ENCODE measurements around the gene ACTR1B. TPM values are rescaled to one million over a fixed set of nuclear protein-coding genes. Genes with fewer than 3 reads are reported as not detected.
"Not testable (repeated sequence)": the region's sequence is repeated elsewhere in the genome, so short reads cannot be mapped to it uniquely, and the experiment has no call there.

The ACTR1B gene
- total RNA-seq, 2 donors from 2014 or later, result 80.3 to 128 TPM

DNA sequence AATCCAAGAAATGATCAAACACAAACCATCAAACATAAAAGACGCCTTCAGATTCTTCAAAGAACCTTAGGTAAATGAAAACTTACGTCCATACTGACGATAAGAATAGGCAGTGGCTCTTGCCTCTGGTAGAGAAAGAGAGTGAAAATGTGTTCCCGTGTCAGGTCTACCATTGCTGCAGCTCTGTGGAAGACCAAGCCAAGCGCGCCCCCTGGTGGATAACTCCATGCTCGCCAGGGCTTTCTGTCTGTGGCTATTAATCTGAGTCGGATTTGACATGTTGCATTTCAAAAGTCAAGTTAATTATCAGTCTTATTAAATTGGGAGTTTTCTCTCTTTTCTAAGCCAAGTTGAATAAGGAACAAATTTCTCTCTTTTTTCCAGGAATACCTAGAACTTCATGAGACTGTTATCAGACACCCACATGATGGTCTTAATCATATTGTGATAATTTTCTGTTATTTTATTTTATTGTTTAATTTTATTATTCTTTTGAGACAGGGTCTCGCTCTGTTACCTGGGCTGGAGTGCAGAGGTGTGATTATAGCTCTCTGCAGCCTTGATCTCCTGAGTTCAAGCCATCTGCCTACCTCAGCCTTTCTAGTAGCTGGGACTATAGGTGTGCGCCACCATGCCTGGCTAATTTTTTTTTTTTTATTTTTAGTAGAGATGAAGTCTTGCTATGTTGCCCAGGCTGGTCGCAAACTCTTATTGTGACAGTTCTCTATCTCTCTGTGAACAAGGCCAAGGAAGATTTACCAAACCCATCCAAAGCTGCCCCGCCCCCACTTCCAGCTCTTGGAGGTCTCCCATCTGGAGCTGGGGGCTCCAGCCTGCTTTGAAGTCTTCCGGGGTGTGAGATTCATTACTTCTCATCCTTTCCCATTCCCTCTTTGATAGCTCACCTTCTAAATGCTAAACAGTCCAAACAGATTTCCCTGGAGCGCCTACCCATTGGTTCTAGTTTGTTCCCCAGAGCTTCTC is 33.7 kb upstream of the ACTR1B start:
- no peaks in the 10 kb centered on the region for H3K36me3 ChIP-seq
- H3K4me3 ChIP-seq, result peak overlapping the region; percentile 41
- H3K27ac ChIP-seq, result no peak overlapping the region
- no peaks in the 10 kb centered on the region for H3K27me3 ChIP-seq (replicated peaks; ENCODE audit: insufficient read depth)
- no peaks in the 10 kb centered on the region for H3K9me3 ChIP-seq
- H3K4me1 ChIP-seq (ENCODE audit: control insufficient read depth in 1 of 2, low read depth in 2 of 2), result no peaks in the 10 kb centered on the region
- TF ChIP-seq, protein P1, sequence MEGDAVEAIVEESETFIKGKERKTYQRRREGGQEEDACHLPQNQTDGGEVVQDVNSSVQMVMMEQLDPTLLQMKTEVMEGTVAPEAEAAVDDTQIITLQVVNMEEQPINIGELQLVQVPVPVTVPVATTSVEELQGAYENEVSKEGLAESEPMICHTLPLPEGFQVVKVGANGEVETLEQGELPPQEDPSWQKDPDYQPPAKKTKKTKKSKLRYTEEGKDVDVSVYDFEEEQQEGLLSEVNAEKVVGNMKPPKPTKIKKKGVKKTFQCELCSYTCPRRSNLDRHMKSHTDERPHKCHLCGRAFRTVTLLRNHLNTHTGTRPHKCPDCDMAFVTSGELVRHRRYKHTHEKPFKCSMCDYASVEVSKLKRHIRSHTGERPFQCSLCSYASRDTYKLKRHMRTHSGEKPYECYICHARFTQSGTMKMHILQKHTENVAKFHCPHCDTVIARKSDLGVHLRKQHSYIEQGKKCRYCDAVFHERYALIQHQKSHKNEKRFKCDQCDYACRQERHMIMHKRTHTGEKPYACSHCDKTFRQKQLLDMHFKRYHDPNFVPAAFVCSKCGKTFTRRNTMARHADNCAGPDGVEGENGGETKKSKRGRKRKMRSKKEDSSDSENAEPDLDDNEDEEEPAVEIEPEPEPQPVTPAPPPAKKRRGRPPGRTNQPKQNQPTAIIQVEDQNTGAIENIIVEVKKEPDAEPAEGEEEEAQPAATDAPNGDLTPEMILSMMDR (IDR thresholded peaks at IDR 0.05), result peak; percentile 94
- no peak for ATAC-seq (ENCODE audit: insufficient number of reproducible peaks, low FRiP score, low read depth)
- peak; percentile 61 for DNase-seq (ENCODE audit: low spot score)

DNA sequence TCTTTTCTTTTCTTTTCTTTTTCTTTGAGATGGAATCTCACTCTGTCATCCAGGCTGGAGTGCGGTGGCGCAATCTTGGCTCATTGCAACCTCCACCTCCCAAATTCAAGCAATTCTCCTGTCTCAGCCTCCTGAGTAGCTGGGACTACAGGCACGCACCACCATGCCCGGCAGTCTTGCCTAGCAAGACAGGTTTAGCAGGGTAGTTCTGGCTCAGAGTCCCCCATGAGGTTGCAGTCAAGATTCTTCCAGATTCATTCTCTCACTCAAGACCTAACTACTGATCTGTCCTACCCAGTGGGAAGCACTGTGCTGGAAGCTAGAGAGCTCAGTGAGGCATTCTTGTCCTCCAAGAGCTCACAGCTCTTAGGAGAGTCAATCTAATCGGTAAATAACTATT is 31.9 kb upstream of the ACTR1B start:
- no peak for ATAC-seq (ENCODE audit: insufficient number of reproducible peaks, low FRiP score, low read depth)
- no peaks in the 10 kb centered on the region for H3K4me1 ChIP-seq (ENCODE audit: control insufficient read depth in 1 of 2, low read depth in 2 of 2)
- H3K36me3 ChIP-seq, result no peaks in the 10 kb centered on the region
- no peak overlapping the region for H3K4me3 ChIP-seq
- H3K27ac ChIP-seq, result no peak overlapping the region
- H3K27me3 ChIP-seq (replicated peaks; ENCODE audit: insufficient read depth), result no peaks in the 10 kb centered on the region
- DNase-seq (ENCODE audit: low spot score), result no peak
- no peaks in the 10 kb centered on the region for H3K9me3 ChIP-seq
- TF ChIP-seq, protein P1 (IDR thresholded peaks at IDR 0.05), result no peak

DNA sequence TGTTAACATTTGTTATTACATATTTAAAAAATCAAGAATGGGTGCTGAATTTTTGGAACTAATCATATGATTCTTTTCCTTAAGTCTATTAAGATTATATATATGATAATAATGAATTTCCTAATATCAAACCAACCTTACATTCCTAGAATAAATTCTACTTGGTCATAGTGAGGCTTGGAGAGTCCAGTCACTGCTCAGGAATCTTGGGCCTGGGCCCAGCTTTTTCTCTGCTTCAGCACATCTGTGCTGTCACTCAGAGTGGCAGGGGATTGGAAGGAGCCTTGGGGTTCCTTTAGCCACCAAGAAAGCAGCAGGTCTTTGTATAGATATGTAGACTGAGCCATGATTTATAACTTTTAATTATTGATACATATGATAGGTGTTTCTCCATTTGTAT is 29.6 kb upstream of the ACTR1B start:
- DNase-seq (ENCODE audit: low spot score) (no peak), ATAC-seq (ENCODE audit: insufficient number of reproducible peaks, low FRiP score, low read depth) (no peak)
- Histone ChIP-seq H3K4me3 (no peak overlapping the region), H3K9me3 (no peaks in the 10 kb centered on the region), H3K27me3 (replicated peaks; ENCODE audit: insufficient read depth) (no peaks in the 10 kb centered on the region), H3K4me1 (ENCODE audit: control insufficient read depth in 1 of 2, low read depth in 2 of 2) (no peaks in the 10 kb centered on the region), H3K27ac (no peak overlapping the region), H3K36me3 (no peaks in the 10 kb centered on the region)
- TF ChIP-seq, protein P1 (IDR thresholded peaks at IDR 0.05), result no peak

DNA sequence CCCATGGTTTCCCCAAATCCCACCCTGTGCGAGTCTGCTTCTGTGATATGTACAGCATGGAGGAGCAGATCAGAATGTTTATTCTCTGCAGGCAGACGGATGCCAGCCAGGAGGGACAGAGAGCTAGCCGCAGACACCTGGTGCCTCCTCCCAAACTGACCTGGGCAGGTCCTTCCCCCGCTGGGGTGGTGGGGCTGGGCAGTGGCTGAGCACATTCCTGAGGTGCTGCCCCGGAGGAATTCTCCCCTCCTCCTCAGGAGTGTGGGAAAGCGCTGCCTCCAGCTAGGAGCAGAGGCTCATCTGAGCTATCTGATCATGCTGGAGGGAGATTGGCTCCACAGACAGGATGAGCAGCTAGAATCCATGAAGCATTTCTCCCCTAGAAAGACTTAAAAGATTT is 27.3 kb upstream of the ACTR1B start:
- DNase-seq (ENCODE audit: low spot score) (no peak), ATAC-seq (ENCODE audit: insufficient number of reproducible peaks, low FRiP score, low read depth) (no peak)
- no peaks in the 10 kb centered on the region for H3K9me3 ChIP-seq
- H3K4me1 ChIP-seq (ENCODE audit: control insufficient read depth in 1 of 2, low read depth in 2 of 2), result no peaks in the 10 kb centered on the region
- no peaks in the 10 kb centered on the region for H3K27me3 ChIP-seq (replicated peaks; ENCODE audit: insufficient read depth)
- TF ChIP-seq, protein P1 (IDR thresholded peaks at IDR 0.05), result no peak
- H3K4me3 ChIP-seq, result no peak overlapping the region
- H3K36me3 ChIP-seq, result no peaks in the 10 kb centered on the region
- H3K27ac ChIP-seq, result no peak overlapping the region

DNA sequence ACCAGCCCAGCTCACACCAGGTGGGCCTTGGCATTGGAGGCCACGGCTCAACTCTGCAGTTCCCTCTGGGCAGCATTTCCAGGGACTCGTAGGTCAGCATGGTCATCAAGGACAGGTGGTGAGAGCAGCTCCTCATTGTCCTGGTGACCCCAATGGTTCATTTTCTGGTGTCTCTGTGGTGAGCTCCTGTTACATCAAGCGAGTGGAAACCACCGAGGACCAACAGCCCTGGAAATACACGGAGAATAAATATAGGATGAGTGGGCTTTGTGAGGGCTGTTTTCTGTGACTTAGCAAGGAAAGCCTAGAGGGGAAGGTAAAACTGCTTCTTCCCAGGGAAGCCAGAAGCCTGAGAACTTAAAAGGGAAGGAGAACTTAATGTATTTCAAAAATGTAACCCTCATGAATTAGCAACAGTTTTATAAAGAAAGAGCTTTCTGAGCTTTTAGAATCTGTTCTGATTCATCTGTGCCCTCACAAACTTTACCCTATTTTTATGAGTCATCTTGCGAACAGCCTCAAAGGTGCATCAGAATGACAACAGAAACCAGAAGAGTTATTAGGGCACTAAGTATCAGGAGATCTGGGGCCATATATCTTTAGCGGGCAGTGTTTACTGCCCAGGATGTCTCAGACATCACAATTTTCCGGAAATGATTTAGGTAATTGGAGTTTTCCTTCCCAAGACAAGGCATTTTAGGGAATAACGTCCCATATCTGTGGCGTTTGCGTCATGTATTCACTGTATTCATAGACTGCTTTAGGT is 24.4 kb upstream of the ACTR1B start:
- no peak overlapping the region for H3K4me3 ChIP-seq
- no peaks in the 10 kb centered on the region for H3K27me3 ChIP-seq (replicated peaks; ENCODE audit: insufficient read depth)
- no peaks in the 10 kb centered on the region for H3K9me3 ChIP-seq
- no peaks in the 10 kb centered on the region for H3K36me3 ChIP-seq
- no peaks in the 10 kb centered on the region for H3K4me1 ChIP-seq (ENCODE audit: control insufficient read depth in 1 of 2, low read depth in 2 of 2)
- TF ChIP-seq, protein P1 (IDR thresholded peaks at IDR 0.05), result no peak
- H3K27ac ChIP-seq, result no peak overlapping the region
- ATAC-seq (ENCODE audit: insufficient number of reproducible peaks, low FRiP score, low read depth) (no peak), DNase-seq (ENCODE audit: low spot score) (no peak)

DNA sequence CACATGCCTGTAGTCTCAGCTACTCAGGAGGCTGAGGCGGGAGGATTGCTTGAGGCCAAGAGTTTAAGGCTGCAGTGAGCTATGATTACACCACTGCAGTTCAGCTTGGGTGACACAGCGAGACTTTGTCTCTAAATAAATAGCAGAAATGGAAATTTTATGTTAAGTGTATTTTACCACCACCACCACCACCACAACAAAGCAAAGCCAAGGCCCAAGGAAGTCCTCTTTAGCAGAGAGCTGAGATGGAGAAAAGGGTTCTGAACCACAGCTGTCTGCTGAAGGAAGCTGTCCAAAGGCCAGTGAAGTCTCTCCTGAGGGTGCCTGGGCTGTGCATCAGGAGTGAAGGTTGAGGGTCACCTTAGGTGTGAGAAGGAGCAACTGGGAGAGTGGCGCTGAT is 23.4 kb upstream of the ACTR1B start:
- H3K36me3 ChIP-seq; H3K4me3 ChIP-seq; H3K27ac ChIP-seq; H3K9me3 ChIP-seq; H3K27me3 ChIP-seq (replicated peaks; ENCODE audit: insufficient read depth); H3K4me1 ChIP-seq (ENCODE audit: control insufficient read depth in 1 of 2, low read depth in 2 of 2); ATAC-seq (ENCODE audit: insufficient number of reproducible peaks, low FRiP score, low read depth); DNase-seq (ENCODE audit: low spot score): not testable (repeated sequence)
